K562 (cell line): Measurements from ENCODE around the gene STARD13. TPM values are rescaled to one million over a fixed set of nuclear protein-coding genes. Genes with fewer than 3 reads are reported as not detected.

Experiments
- ATAC-seq: fragments of 200-7000 bp; cut with Tn5 transposase; 3 replicates; pipeline ENCODE4 v1.9.1; 2020; ENCODE audit warnings: moderate library complexity
- BruUV-seq: library from RNA; stranded (reverse); fragments of 400-500 nt; replicated peaks from 2 replicates; lab custom pipeline; 2021; lab: Mats Ljungman, UMichigan
- CTCF ChIA-PET: fragments of 300-600 bp; formaldehyde crosslinking; extraction: SDS; loops from one replicate; lab custom pipeline; 2021; ENCODE audit warnings: low intra/inter-chr PET ratio; lab: Yijun Ruan, JAX
- POLR2A ChIA-PET: fragments of 300-600, 350-650 bp; sonication (Branson Sonifier 250); formaldehyde crosslinking; extraction: SDS; loops from one replicate; lab custom pipeline; 2021; ENCODE audit warnings: antibody characterized with exemption, inconsistent platforms; lab: Yijun Ruan, JAX
- DNase-seq, 4 experiments: peaks; one replicate each; pipeline versions ENCODE4 v3.0.0 to v3.0.0-alpha.2; 2011 to 2018; ENCODE audit warnings: low spot score in 3 of 4, mixed read lengths in 3 of 4; ENCODE audit errors: extremely low read depth in 1 of 4
- FAIRE-seq: peaks from 2 replicates; lab custom pipeline; 2011; peaks lifted over from hg19 to GRCh38; lab: Jason Lieb, UNC
- H2AFZ ChIP-seq: 2 replicates; pipeline ENCODE4 v1.6.0; 2011; ENCODE audit warnings: low read depth, low read length, control low read depth, inconsistent platforms
- H3K27ac ChIP-seq: fragments of 200-600 bp; 3 replicates; pipeline ENCODE4 v1.8.0; 2011; ENCODE audit warnings: low read depth, mild to moderate bottlenecking, control low read depth, inconsistent platforms, low read length, moderate library complexity, mixed read lengths; ENCODE audit errors: extremely low read depth
- H3K27me3 ChIP-seq, 2 experiments: fragments of 300-600 bp in 1 of 2; 2 replicates in 1 of 2; 3 replicates in 1 of 2; pipeline versions ENCODE4 v1.6.0 to v1.8.0; 2011; ENCODE audit warnings: inconsistent platforms in 2 of 2, low read length in 2 of 2, mild to moderate bottlenecking in 1 of 2, mixed read lengths in 1 of 2, moderate library complexity in 1 of 2; ENCODE audit not compliant: control insufficient read depth in 2 of 2, insufficient read depth in 2 of 2
- H3K36me3 ChIP-seq: fragments of 300-600 bp; 3 replicates; pipeline ENCODE4 v1.8.0; 2011; ENCODE audit warnings: mild to moderate bottlenecking, low read length, inconsistent platforms; ENCODE audit not compliant: control insufficient read depth, insufficient read depth
- H3K4me1 ChIP-seq, 2 experiments: fragments of 200-600 bp in 1 of 2; replicated peaks in 1 of 2; 2 replicates in 1 of 2; 3 replicates in 1 of 2; pipeline versions ENCODE4 v1.5.1 to v1.8.0; 2011; ENCODE audit warnings: inconsistent platforms in 2 of 2, low read length in 2 of 2, mild to moderate bottlenecking in 1 of 2, mixed read lengths in 1 of 2, moderate library complexity in 1 of 2; ENCODE audit not compliant: control insufficient read depth in 2 of 2, insufficient read depth in 2 of 2
- H3K4me2 ChIP-seq: 2 replicates; pipeline ENCODE4 v1.6.1; 2011; ENCODE audit warnings: low read length, control low read depth, inconsistent platforms, mixed read lengths; ENCODE audit not compliant: insufficient read depth
- H3K4me3 ChIP-seq: fragments of 200-600 bp; sonication (generic), shearing (Covaris generic); 2 replicates; pipeline ENCODE4 v1.5.1; 2016; ENCODE audit warnings: control low read depth, inconsistent platforms
- H3K79me2 ChIP-seq: fragments of 200-600 bp; 3 replicates; pipeline ENCODE4 v1.8.0; 2011; ENCODE audit warnings: low read length, inconsistent platforms; ENCODE audit not compliant: control insufficient read depth, insufficient read depth
- H3K9ac ChIP-seq, 2 experiments: 2 replicates each; pipeline versions ENCODE4 v1.6.0 to v1.6.1; 2011; ENCODE audit warnings: low read depth in 2 of 2, low read length in 2 of 2, control low read depth in 1 of 2, inconsistent platforms in 1 of 2, mild to moderate bottlenecking in 1 of 2, mixed read lengths in 1 of 2; ENCODE audit not compliant: insufficient read depth in 1 of 2
- H3K9me1 ChIP-seq: one replicate; pipeline ENCODE4 v1.6.0; 2011; ENCODE audit warnings: inconsistent platforms, mild to moderate bottlenecking, low read length, moderate library complexity; ENCODE audit not compliant: control insufficient read depth, insufficient read depth
- H3K9me3 ChIP-seq: replicated peaks from 2 replicates; pipeline ENCODE4 v1.5.1; 2011; ENCODE audit warnings: low read depth, low read length, inconsistent platforms; ENCODE audit not compliant: control insufficient read depth, insufficient read depth
- H4K20me1 ChIP-seq: replicated peaks from 2 replicates; pipeline ENCODE4 v1.6.1; 2011; ENCODE audit warnings: low read length, inconsistent platforms, mixed read lengths; ENCODE audit not compliant: control insufficient read depth, insufficient read depth
- KDM5B ChIP-seq: fragments of 200-600 bp; sonication (generic); IDR thresholded peaks from 2 replicates; pipeline ENCODE4 v1.6.1; 2012; ENCODE audit warnings: low read depth, mild to moderate bottlenecking, moderate library complexity, low read length, control low read depth, inconsistent platforms; ENCODE audit not compliant: insufficient replicate concordance
- THRB ChIP-seq: fragments of 450-650 bp; formaldehyde crosslinking; conservative IDR thresholded peaks from 2 replicates; pipeline ENCODE4 v1.4.0; 2022; ENCODE audit warnings: mild to moderate bottlenecking, missing genetic modification characterization
- ZNF778 ChIP-seq: fragments of 450-650 bp; formaldehyde crosslinking; IDR thresholded peaks from 2 replicates; pipeline ENCODE4 v1.4.0; 2020; ENCODE audit warnings: mild to moderate bottlenecking, moderate library complexity
- WGBS: fragments of 100-300 bp; shearing (Covaris generic); methylation state at CpG from one replicate; pipeline ENCODE4 v1.1.6; 2016; ENCODE audit warnings: low coverage, mixed read lengths; ENCODE audit not compliant: insufficient coverage; ENCODE audit errors: missing lambda C conversion rate; 5-methylcytosine and 5-hydroxymethylcytosine counted together
- in situ Hi-C: fragments of 300-500 bp; cut with MboI; formaldehyde crosslinking; loops from 4 replicates; pipeline ENCODE4 v1.15.0; 2018; ENCODE audit warnings: inconsistent platforms, mixed read lengths
- intact Hi-C: fragments of 100-400 bp; cut with micrococcal nuclease; formaldehyde crosslinking; loops from 2 replicates; pipeline ENCODE4 v1.14.2; 2022
- polyA plus RNA-seq, 8 experiments: library from polyadenylated mRNA; depleted of rRNA in 4 of 8; stranded (reverse) in 5 of 8; unstranded in 3 of 8; fragments of >200 nt; fragmentation: Nextera tagmentation in 2 of 8; fragmentation: Illumina TruSeq in 1 of 8; extraction: Ambion mirVana in 2 of 8; extraction: Trizol in 1 of 8; gene quantifications; 2 replicates each; pipeline versions ENCODE4 v1.2.1 to v1.2.3, GENCODE V29; 2011 to 2014; ENCODE audit warnings: inconsistent platforms in 1 of 8, missing spikeins in 1 of 8
- total RNA-seq, 7 experiments: library from RNA; depleted of rRNA in 6 of 7; stranded (reverse); fragments of >200 nt in 6 of 7; fragmentation: Illumina TruSeq in 2 of 7; extraction: Trizol in 2 of 7; gene quantifications; 2 replicates each; pipeline versions ENCODE4 v1.2.1 to v1.2.3, GENCODE V29; 2011 to 2021; ENCODE audit warnings: low replicate concordance in 1 of 7

The STARD13 gene
- total and polyA plus RNA-seq, 9 of the 15 experiments (the other 6 are each of a cell fraction or from before 2014, with no cell fraction given), result 0.11 TPM; not detected in 8

DNA sequence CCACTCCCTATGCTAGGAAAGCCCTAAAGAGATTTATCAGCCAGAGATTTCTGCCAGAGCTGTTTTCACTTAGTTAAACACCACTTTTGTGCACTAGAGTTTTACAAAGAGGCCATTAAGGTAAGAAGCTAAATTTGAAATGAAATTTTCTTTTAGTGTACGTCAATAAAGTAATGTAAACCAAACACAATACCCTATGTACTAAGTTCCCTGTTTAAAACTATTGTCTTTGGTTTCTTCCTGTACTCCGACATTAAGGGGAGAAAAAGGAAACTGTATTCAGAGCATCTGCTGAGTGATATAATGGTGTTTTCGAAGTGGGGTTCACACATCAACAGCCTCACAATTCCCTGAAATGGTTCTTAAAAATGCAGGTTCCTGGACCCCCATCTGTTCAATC, 40.7 kb upstream of the STARD13 start:
- Histone ChIP-seq H3K9me3 (no peaks in the 10 kb centered on the region), H3K9me1 (no peaks in the 10 kb centered on the region), H4K20me1 (no peaks in the 10 kb centered on the region), H3K79me2 (no peaks in the 10 kb centered on the region), H3K4me2 (no peak overlapping the region), H3K27me3 (no peaks in the 10 kb centered on the region; a peak in 1 of 5 replicates), H3K4me1 (no peaks in the 10 kb centered on the region), H3K4me3 (no peak overlapping the region), H3K36me3 (no peaks in the 10 kb centered on the region), H2AFZ (no peak overlapping the region), H3K27ac (no peak overlapping the region), H3K9ac (no peak overlapping the region)
- no peak for TF ChIP-seq THRB (CRISPR knock-in tag)
- no peak for TF ChIP-seq KDM5B
- TF ChIP-seq ZNF778 (CRISPR knock-in tag), result no peak
- 15% methylated on average over 3 of the region's 3 CpGs for WGBS
- BruUV-seq, result no TSS peak
- CTCF ChIA-PET, result no interaction called here
- FAIRE-seq, result no peak
- in situ Hi-C loops, result no loop called here
- no peak for DNase-seq
- intact Hi-C loops, result no loop called here
- ATAC-seq, result no peak
- POLR2A ChIA-PET, result no interaction called here
